K562 (cell line): Measurements from ENCODE around the gene PPP2R2B. TPM values are rescaled to one million over a fixed set of nuclear protein-coding genes. Genes with fewer than 3 reads are reported as not detected.

Source experiments
- ATAC-seq: fragments of 200-7000 bp; cut with Tn5 transposase; 3 replicates; pipeline ENCODE4 v1.9.1; 2020; ENCODE audit warnings: moderate library complexity
- BruUV-seq: library from RNA; stranded (reverse); fragments of 400-500 nt; replicated peaks from 2 replicates; lab custom pipeline; 2021; lab: Mats Ljungman, UMichigan
- CTCF ChIA-PET: fragments of 300-600 bp; formaldehyde crosslinking; extraction: SDS; loops from one replicate; lab custom pipeline; 2021; ENCODE audit warnings: low intra/inter-chr PET ratio; lab: Yijun Ruan, JAX
- POLR2A ChIA-PET: fragments of 300-600, 350-650 bp; sonication (Branson Sonifier 250); formaldehyde crosslinking; extraction: SDS; loops from one replicate; lab custom pipeline; 2021; ENCODE audit warnings: antibody characterized with exemption, inconsistent platforms; lab: Yijun Ruan, JAX
- DNase-seq, 4 experiments: peaks; one replicate each; pipeline versions ENCODE4 v3.0.0 to v3.0.0-alpha.2; 2011 to 2018; ENCODE audit warnings: low spot score in 3 of 4, mixed read lengths in 3 of 4; ENCODE audit errors: extremely low read depth in 1 of 4
- FAIRE-seq: peaks from 2 replicates; lab custom pipeline; 2011; peaks lifted over from hg19 to GRCh38; lab: Jason Lieb, UNC
- H2AFZ ChIP-seq: 2 replicates; pipeline ENCODE4 v1.6.0; 2011; ENCODE audit warnings: low read depth, low read length, control low read depth, inconsistent platforms
- H3K27ac ChIP-seq: fragments of 200-600 bp; 3 replicates; pipeline ENCODE4 v1.8.0; 2011; ENCODE audit warnings: low read depth, mild to moderate bottlenecking, control low read depth, inconsistent platforms, low read length, moderate library complexity, mixed read lengths; ENCODE audit errors: extremely low read depth
- H3K27me3 ChIP-seq, 2 experiments: fragments of 300-600 bp in 1 of 2; 2 replicates in 1 of 2; 3 replicates in 1 of 2; pipeline versions ENCODE4 v1.6.0 to v1.8.0; 2011; ENCODE audit warnings: inconsistent platforms in 2 of 2, low read length in 2 of 2, mild to moderate bottlenecking in 1 of 2, mixed read lengths in 1 of 2, moderate library complexity in 1 of 2; ENCODE audit not compliant: control insufficient read depth in 2 of 2, insufficient read depth in 2 of 2
- H3K36me3 ChIP-seq: fragments of 300-600 bp; 3 replicates; pipeline ENCODE4 v1.8.0; 2011; ENCODE audit warnings: mild to moderate bottlenecking, low read length, inconsistent platforms; ENCODE audit not compliant: control insufficient read depth, insufficient read depth
- H3K4me1 ChIP-seq, 2 experiments: fragments of 200-600 bp in 1 of 2; replicated peaks in 1 of 2; 2 replicates in 1 of 2; 3 replicates in 1 of 2; pipeline versions ENCODE4 v1.5.1 to v1.8.0; 2011; ENCODE audit warnings: inconsistent platforms in 2 of 2, low read length in 2 of 2, mild to moderate bottlenecking in 1 of 2, mixed read lengths in 1 of 2, moderate library complexity in 1 of 2; ENCODE audit not compliant: control insufficient read depth in 2 of 2, insufficient read depth in 2 of 2
- H3K4me2 ChIP-seq: 2 replicates; pipeline ENCODE4 v1.6.1; 2011; ENCODE audit warnings: low read length, control low read depth, inconsistent platforms, mixed read lengths; ENCODE audit not compliant: insufficient read depth
- H3K4me3 ChIP-seq: fragments of 200-600 bp; sonication (generic), shearing (Covaris generic); 2 replicates; pipeline ENCODE4 v1.5.1; 2016; ENCODE audit warnings: control low read depth, inconsistent platforms
- H3K79me2 ChIP-seq: fragments of 200-600 bp; 3 replicates; pipeline ENCODE4 v1.8.0; 2011; ENCODE audit warnings: low read length, inconsistent platforms; ENCODE audit not compliant: control insufficient read depth, insufficient read depth
- H3K9ac ChIP-seq, 2 experiments: 2 replicates each; pipeline versions ENCODE4 v1.6.0 to v1.6.1; 2011; ENCODE audit warnings: low read depth in 2 of 2, low read length in 2 of 2, control low read depth in 1 of 2, inconsistent platforms in 1 of 2, mild to moderate bottlenecking in 1 of 2, mixed read lengths in 1 of 2; ENCODE audit not compliant: insufficient read depth in 1 of 2
- H3K9me1 ChIP-seq: one replicate; pipeline ENCODE4 v1.6.0; 2011; ENCODE audit warnings: inconsistent platforms, mild to moderate bottlenecking, low read length, moderate library complexity; ENCODE audit not compliant: control insufficient read depth, insufficient read depth
- H3K9me3 ChIP-seq: replicated peaks from 2 replicates; pipeline ENCODE4 v1.5.1; 2011; ENCODE audit warnings: low read depth, low read length, inconsistent platforms; ENCODE audit not compliant: control insufficient read depth, insufficient read depth
- H4K20me1 ChIP-seq: replicated peaks from 2 replicates; pipeline ENCODE4 v1.6.1; 2011; ENCODE audit warnings: low read length, inconsistent platforms, mixed read lengths; ENCODE audit not compliant: control insufficient read depth, insufficient read depth
- AFF4 ChIP-seq: sonication (generic); formaldehyde crosslinking; IDR thresholded peaks from 2 replicates; pipeline ENCODE4 v1.8.0; 2023; ENCODE audit warnings: mild to moderate bottlenecking, missing genetic modification reagents
- MCM7 ChIP-seq, 2 experiments: fragments of 450-650 bp; IDR thresholded peaks; 2 replicates each; pipeline ENCODE4 v1.6.1; 2016 to 2018
- ZFP30 ChIP-seq: fragments of 250-450 bp; sonication (Bioruptor Pico); IDR thresholded peaks from 2 replicates; pipeline ENCODE4 v1.8.0; 2022; ENCODE audit warnings: moderate library complexity, mild to moderate bottlenecking, inconsistent platforms, borderline replicate concordance
- ZNF184 ChIP-seq: sonication (generic); formaldehyde crosslinking; IDR thresholded peaks from 2 replicates; pipeline ENCODE4 v1.5.0; 2020; ENCODE audit warnings: missing genetic modification reagents
- ZNF408 ChIP-seq: fragments of 250-450 bp; sonication (Bioruptor Pico); IDR thresholded peaks from 2 replicates; pipeline ENCODE4 v1.4.0; 2020; ENCODE audit warnings: low read depth, mild to moderate bottlenecking, moderate library complexity
- ZNF445 ChIP-seq: fragments of 250-450 bp; sonication (Bioruptor Pico); IDR thresholded peaks from 2 replicates; pipeline ENCODE4 v1.4.0; 2020; ENCODE audit warnings: low read depth, mild to moderate bottlenecking, moderate library complexity
- WGBS: fragments of 100-300 bp; shearing (Covaris generic); methylation state at CpG from one replicate; pipeline ENCODE4 v1.1.6; 2016; ENCODE audit warnings: low coverage, mixed read lengths; ENCODE audit not compliant: insufficient coverage; ENCODE audit errors: missing lambda C conversion rate; 5-methylcytosine and 5-hydroxymethylcytosine counted together
- in situ Hi-C: fragments of 300-500 bp; cut with MboI; formaldehyde crosslinking; loops from 4 replicates; pipeline ENCODE4 v1.15.0; 2018; ENCODE audit warnings: inconsistent platforms, mixed read lengths
- intact Hi-C: fragments of 100-400 bp; cut with micrococcal nuclease; formaldehyde crosslinking; loops from 2 replicates; pipeline ENCODE4 v1.14.2; 2022
- polyA plus RNA-seq, 8 experiments: library from polyadenylated mRNA; depleted of rRNA in 4 of 8; stranded (reverse) in 5 of 8; unstranded in 3 of 8; fragments of >200 nt; fragmentation: Nextera tagmentation in 2 of 8; fragmentation: Illumina TruSeq in 1 of 8; extraction: Ambion mirVana in 2 of 8; extraction: Trizol in 1 of 8; gene quantifications; 2 replicates each; pipeline versions ENCODE4 v1.2.1 to v1.2.3, GENCODE V29; 2011 to 2014; ENCODE audit warnings: inconsistent platforms in 1 of 8, missing spikeins in 1 of 8
- total RNA-seq, 7 experiments: library from RNA; depleted of rRNA in 6 of 7; stranded (reverse); fragments of >200 nt in 6 of 7; fragmentation: Illumina TruSeq in 2 of 7; extraction: Trizol in 2 of 7; gene quantifications; 2 replicates each; pipeline versions ENCODE4 v1.2.1 to v1.2.3, GENCODE V29; 2011 to 2021; ENCODE audit warnings: low replicate concordance in 1 of 7
- TF ChIP-seq, protein P1 (sequence below): fragments of 450-650 bp; IDR thresholded peaks from 2 replicates; pipeline ENCODE4 v1.6.1; 2016; ENCODE audit warnings: borderline replicate concordance

PPP2R2B gene
- total and polyA plus RNA-seq, 9 of the 15 experiments (the other 6 are each of a cell fraction or from before 2014, with no cell fraction given) = not detected

DNA sequence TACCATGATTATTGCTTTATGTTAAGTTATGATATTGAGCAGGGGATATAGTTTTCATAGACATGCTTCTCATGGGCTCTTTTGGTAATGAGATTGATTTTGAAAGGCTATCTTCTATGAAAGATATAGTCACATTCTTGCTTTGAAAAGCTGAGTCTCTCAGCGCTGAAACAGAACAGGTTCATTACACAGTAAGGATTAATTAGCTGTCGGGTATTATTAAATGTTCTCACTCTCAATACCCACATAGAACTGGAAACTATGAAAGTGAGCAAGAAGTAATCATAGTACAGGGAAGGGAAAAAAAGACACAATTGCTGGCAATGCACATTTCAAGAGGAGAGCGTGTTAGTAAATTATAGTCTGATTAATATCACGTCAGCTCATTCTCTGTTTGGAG is 190.9 kb downstream of the PPP2R2B start (continued):
- no peak for TF ChIP-seq AFF4 (CRISPR knock-in tag)
- TF ChIP-seq ZNF445 (CRISPR knock-in tag) = no peak
- no peak for TF ChIP-seq ZNF184

DNA sequence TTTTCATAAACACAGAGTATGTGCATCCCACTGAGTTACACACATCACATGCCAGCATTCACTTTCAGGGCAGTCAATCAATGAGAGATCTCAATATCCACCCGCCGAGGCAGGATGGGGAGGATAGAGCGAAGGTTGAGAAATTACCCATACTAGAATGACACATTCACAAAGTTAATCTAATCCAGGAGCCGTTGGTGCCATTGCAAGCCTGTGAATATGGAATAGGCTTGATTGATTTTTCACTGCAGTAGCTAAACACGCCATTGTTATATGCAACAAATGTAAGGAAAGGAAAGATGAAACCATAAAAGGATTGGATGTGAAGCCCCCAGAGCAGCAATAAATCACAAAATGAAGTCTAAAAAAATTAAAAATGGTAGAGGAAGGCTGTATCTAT is 194.7 kb downstream of the PPP2R2B start:
- no peak for ATAC-seq
- Histone ChIP-seq H3K4me3 (no peak overlapping the region), H3K4me1 (no peaks in the 10 kb centered on the region), H3K27me3 (no peaks in the 10 kb centered on the region), H3K79me2 (no peaks in the 10 kb centered on the region), H2AFZ (no peak overlapping the region), H3K9ac (no peak overlapping the region), H3K36me3 (no peaks in the 10 kb centered on the region), H3K4me2 (no peak overlapping the region), H3K9me3 (no peaks in the 10 kb centered on the region), H4K20me1 (no peaks in the 10 kb centered on the region), H3K9me1 (no peaks in the 10 kb centered on the region), H3K27ac (no peak overlapping the region)
- DNase-seq = no peak
- ChIA-PET POLR2A (no interaction called here), CTCF (no interaction called here)
- no peak for FAIRE-seq
- BruUV-seq = no TSS peak
- WGBS = 0% methylated on average over 5 of the region's 5 CpGs
- intact Hi-C loops = no loop called here
- in situ Hi-C loops = no loop called here
- TF ChIP-seq MCM7 (IDR thresholded peaks at IDR 0.05) = no peak
- no peak for TF ChIP-seq ZFP30
- TF ChIP-seq, protein P1, sequence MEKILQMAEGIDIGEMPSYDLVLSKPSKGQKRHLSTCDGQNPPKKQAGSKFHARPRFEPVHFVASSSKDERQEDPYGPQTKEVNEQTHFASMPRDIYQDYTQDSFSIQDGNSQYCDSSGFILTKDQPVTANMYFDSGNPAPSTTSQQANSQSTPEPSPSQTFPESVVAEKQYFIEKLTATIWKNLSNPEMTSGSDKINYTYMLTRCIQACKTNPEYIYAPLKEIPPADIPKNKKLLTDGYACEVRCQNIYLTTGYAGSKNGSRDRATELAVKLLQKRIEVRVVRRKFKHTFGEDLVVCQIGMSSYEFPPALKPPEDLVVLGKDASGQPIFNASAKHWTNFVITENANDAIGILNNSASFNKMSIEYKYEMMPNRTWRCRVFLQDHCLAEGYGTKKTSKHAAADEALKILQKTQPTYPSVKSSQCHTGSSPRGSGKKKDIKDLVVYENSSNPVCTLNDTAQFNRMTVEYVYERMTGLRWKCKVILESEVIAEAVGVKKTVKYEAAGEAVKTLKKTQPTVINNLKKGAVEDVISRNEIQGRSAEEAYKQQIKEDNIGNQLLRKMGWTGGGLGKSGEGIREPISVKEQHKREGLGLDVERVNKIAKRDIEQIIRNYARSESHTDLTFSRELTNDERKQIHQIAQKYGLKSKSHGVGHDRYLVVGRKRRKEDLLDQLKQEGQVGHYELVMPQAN = no peak
- TF ChIP-seq ZNF408 (CRISPR knock-in tag) = no peak
